Keratinocyte (primary cell): ENCODE data around the gene C4orf50. TPM values are rescaled to one million over a fixed set of nuclear protein-coding genes. Genes with fewer than 3 reads are reported as not detected.

Experiments
- DNase-seq: peaks from one replicate; pipeline ENCODE4 v3.0.0-alpha.2; 2011; ENCODE audit warnings: low read depth, missing footprints, low spot score
- FAIRE-seq: peaks from 2 replicates; lab custom pipeline; 2011; peaks lifted over from hg19 to GRCh38; lab: Jason Lieb, UNC
- H2AFZ ChIP-seq: 2 replicates; pipeline ENCODE4 v1.6.0; 2012; ENCODE audit warnings: low read length, control low read depth, inconsistent platforms; ENCODE audit not compliant: control insufficient read depth
- H3K27ac ChIP-seq: 2 replicates; pipeline ENCODE4 v1.5.1; 2011; ENCODE audit warnings: low read length; ENCODE audit not compliant: control insufficient read depth, insufficient read depth
- H3K27me3 ChIP-seq: 3 replicates; pipeline ENCODE4 v1.6.0; 2011; ENCODE audit warnings: low read length; ENCODE audit not compliant: control insufficient read depth, insufficient read depth; ENCODE audit errors: extremely low read depth
- H3K36me3 ChIP-seq, 2 experiments: 2 replicates in 1 of 2; 3 replicates in 1 of 2; pipeline ENCODE4 v1.5.1; 2011; ENCODE audit warnings: low read length in 2 of 2, mild to moderate bottlenecking in 1 of 2; ENCODE audit not compliant: control insufficient read depth in 2 of 2, insufficient read depth in 2 of 2; ENCODE audit errors: extremely low read depth in 1 of 2
- H3K4me1 ChIP-seq: 3 replicates; pipeline ENCODE4 v1.5.1; 2011; ENCODE audit warnings: low read length; ENCODE audit not compliant: control insufficient read depth, insufficient read depth; ENCODE audit errors: extremely low read depth
- H3K4me2 ChIP-seq: 3 replicates; pipeline ENCODE4 v1.6.0; 2011; ENCODE audit warnings: low read depth, low read length; ENCODE audit not compliant: control insufficient read depth, insufficient read depth; ENCODE audit errors: extremely low read depth
- H3K4me3 ChIP-seq, 3 experiments: fragments of 200-600 bp in 1 of 3; sonication (generic) in 1 of 3; 2 replicates in 2 of 3; 3 replicates in 1 of 3; pipeline ENCODE4 v1.5.1; 2011 to 2016; ENCODE audit warnings: low read length in 3 of 3, mild to moderate bottlenecking in 3 of 3, control low read depth in 2 of 3, inconsistent platforms in 1 of 3, low read depth in 1 of 3, mixed read lengths in 1 of 3, mixed run types in 1 of 3, moderate library complexity in 1 of 3; ENCODE audit not compliant: control insufficient read depth in 2 of 3, insufficient read depth in 2 of 3; ENCODE audit errors: extremely low read depth in 1 of 3
- H3K79me2 ChIP-seq: 2 replicates; pipeline ENCODE4 v1.6.0; 2012; ENCODE audit warnings: low read length; ENCODE audit not compliant: control insufficient read depth, insufficient read depth
- H3K9ac ChIP-seq: 3 replicates; pipeline ENCODE4 v1.6.0; 2011; ENCODE audit warnings: low read length; ENCODE audit not compliant: control insufficient read depth, insufficient read depth; ENCODE audit errors: extremely low read depth
- H3K9me1 ChIP-seq: 3 replicates; pipeline ENCODE4 v1.6.0; 2011; ENCODE audit warnings: low read length; ENCODE audit not compliant: control insufficient read depth, insufficient read depth; ENCODE audit errors: extremely low read depth
- H3K9me3 ChIP-seq: 2 replicates; pipeline ENCODE4 v1.5.1; 2012; ENCODE audit warnings: low read depth, low read length; ENCODE audit not compliant: control insufficient read depth
- H4K20me1 ChIP-seq: 3 replicates; pipeline ENCODE4 v1.6.0; 2011; ENCODE audit warnings: low read length; ENCODE audit not compliant: control insufficient read depth, insufficient read depth; ENCODE audit errors: extremely low read depth
- EZH2 ChIP-seq: IDR thresholded peaks from one replicate; pipeline ENCODE4 v1.6.1; 2012; ENCODE audit warnings: inconsistent platforms, mild to moderate bottlenecking, low read length, moderate library complexity
- dilution Hi-C: fragments of 300-500 bp; cut with MboI; formaldehyde crosslinking; loops from one replicate; pipeline ENCODE4 v1.7.0; 2020; ENCODE audit warnings: low sequenced_read_pairs; ENCODE audit not compliant: extremely low pct_ligation_motif_present
- polyA plus RNA-seq, 5 experiments: library from polyadenylated mRNA; depleted of rRNA in 3 of 5; stranded (reverse) in 3 of 5; stranded (forward) in 1 of 5; unstranded in 1 of 5; fragments of >200 nt; gene quantifications; 1 replicate in 1 of 5; 2 replicates in 3 of 5; 3 replicates in 1 of 5; pipeline versions ENCODE4 v1.2.1 to v1.2.3, GENCODE V29; 2011 to 2012; ENCODE audit warnings: missing spikeins in 2 of 5, low read depth in 1 of 5, low replicate concordance in 1 of 5
- TF ChIP-seq, protein P1 (sequence below), 3 experiments: IDR thresholded peaks in 1 of 3; conservative IDR thresholded peaks in 1 of 3; optimal IDR thresholded peaks in 1 of 3; 2 replicates in 2 of 3; 3 replicates in 1 of 3; pipeline versions ENCODE3 to v1.5.1; 2011; ENCODE audit warnings: low read length in 3 of 3, mild to moderate bottlenecking in 3 of 3, moderate library complexity in 2 of 3, control low read depth in 1 of 3, inconsistent platforms in 1 of 3; ENCODE audit not compliant: insufficient read depth in 2 of 3; ENCODE audit errors: extremely low read depth in 1 of 3

C4orf50 gene
- polyA plus RNA-seq, 1 donor (not counting 4 experiments of a cell fraction or from before 2014, with no cell fraction given) = not detected

DNA sequence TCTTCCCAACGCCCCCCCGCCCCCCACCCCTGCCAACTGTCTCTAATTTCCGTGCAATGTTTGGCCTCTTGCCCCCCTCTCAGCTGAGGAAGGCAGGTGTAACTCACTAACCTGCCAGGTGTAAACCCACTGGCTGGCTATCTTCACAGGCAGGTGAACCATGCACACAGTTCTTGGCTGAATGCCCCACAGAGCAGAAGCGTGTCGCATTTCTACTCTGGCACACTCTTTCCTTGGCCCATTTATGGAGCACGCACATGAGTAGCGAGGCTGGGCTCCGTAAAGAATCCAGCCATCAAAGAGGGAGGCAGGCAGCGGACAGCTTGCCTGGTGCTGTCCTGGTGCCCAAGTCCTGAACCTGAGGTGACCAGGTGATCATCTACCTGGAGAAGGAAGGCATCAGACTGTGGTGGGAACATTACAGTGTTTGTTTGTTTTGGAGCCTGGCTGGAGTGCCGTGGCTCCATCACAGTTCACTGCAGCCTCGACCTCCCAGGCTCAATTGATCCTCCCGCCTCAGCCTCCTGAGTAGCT, 86.1 kb downstream of the C4orf50 start:
- Histone ChIP-seq H3K36me3 (no peaks in the 10 kb centered on the region), H3K4me1 (no peaks in the 10 kb centered on the region), H3K79me2 (no peaks in the 10 kb centered on the region), H3K9me1 (no peaks in the 10 kb centered on the region), H3K9ac (no peak overlapping the region), H2AFZ (no peak overlapping the region), H3K9me3 (no peaks in the 10 kb centered on the region), H3K4me3 (no peak overlapping the region), H3K27ac (no peak overlapping the region), H3K27me3 (peaks cover 4% of the 10 kb centered on the region), H4K20me1 (no peaks in the 10 kb centered on the region), H3K4me2 (no peak overlapping the region)
- DNase-seq = no peak
- dilution Hi-C loops = no loop called here
- FAIRE-seq = no peak
- no peak for TF ChIP-seq EZH2
- TF ChIP-seq, protein P1, sequence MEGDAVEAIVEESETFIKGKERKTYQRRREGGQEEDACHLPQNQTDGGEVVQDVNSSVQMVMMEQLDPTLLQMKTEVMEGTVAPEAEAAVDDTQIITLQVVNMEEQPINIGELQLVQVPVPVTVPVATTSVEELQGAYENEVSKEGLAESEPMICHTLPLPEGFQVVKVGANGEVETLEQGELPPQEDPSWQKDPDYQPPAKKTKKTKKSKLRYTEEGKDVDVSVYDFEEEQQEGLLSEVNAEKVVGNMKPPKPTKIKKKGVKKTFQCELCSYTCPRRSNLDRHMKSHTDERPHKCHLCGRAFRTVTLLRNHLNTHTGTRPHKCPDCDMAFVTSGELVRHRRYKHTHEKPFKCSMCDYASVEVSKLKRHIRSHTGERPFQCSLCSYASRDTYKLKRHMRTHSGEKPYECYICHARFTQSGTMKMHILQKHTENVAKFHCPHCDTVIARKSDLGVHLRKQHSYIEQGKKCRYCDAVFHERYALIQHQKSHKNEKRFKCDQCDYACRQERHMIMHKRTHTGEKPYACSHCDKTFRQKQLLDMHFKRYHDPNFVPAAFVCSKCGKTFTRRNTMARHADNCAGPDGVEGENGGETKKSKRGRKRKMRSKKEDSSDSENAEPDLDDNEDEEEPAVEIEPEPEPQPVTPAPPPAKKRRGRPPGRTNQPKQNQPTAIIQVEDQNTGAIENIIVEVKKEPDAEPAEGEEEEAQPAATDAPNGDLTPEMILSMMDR (optimal IDR thresholded peaks at IDR 0.05 in 1 of 3, IDR thresholded peaks at IDR 0.05 in 1 of 3, conservative IDR thresholded peaks at IDR 0.05 in 1 of 3; ENCODE audit: extremely low read depth in 1 of 3, insufficient read depth in 2 of 3, low read length in 3 of 3) = no peak

DNA sequence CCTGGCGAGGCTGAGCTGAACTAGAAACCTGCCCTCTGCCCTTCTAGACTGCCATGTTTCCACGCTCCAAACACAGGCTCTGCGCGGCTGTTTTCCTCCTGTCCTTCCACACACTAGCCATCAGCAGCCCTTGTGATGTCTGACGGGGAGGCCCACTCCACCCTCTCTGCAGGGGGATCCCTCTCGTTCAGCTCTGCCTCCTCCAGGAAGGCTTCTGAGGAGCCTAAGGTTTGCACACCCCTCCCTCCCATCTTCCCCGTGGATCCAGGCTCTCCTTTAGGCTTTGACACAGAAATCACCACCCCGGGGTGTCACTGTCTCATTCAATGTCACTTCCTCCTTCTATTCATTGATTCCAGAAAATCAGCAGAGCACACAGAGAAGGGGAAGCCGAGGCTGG, 86.7 kb downstream of the C4orf50 start:
- no peak for FAIRE-seq

More for the DNA sequence above, 86.7 kb downstream of the C4orf50 start:
- Histone ChIP-seq H3K79me2 (no peaks in the 10 kb centered on the region), H3K27ac (no peak overlapping the region), H3K4me3 (no peak overlapping the region), H4K20me1 (no peaks in the 10 kb centered on the region), H3K27me3 (peaks cover 4% of the 10 kb centered on the region), H3K4me2 (no peak overlapping the region), H2AFZ (no peak overlapping the region), H3K4me1 (no peaks in the 10 kb centered on the region), H3K9ac (no peak overlapping the region), H3K9me1 (no peaks in the 10 kb centered on the region), H3K36me3 (no peaks in the 10 kb centered on the region), H3K9me3 (no peaks in the 10 kb centered on the region)
- DNase-seq = no peak
- dilution Hi-C loops = no loop called here
- no peak for TF ChIP-seq EZH2
- TF ChIP-seq, protein P1 (optimal IDR thresholded peaks at IDR 0.05 in 1 of 3, IDR thresholded peaks at IDR 0.05 in 1 of 3, conservative IDR thresholded peaks at IDR 0.05 in 1 of 3; ENCODE audit: extremely low read depth in 1 of 3, insufficient read depth in 2 of 3, low read length in 3 of 3) = no peak
